H9 (cell line): ENCODE results near the gene ZIC4. TPM values are rescaled to one million over a fixed set of nuclear protein-coding genes. Genes with fewer than 3 reads are reported as not detected.

Source experiments
- DNase-seq: peaks from one replicate; pipeline ENCODE4 v3.0.0-alpha.2; 2017
- H2AFZ ChIP-seq: one replicate; pipeline ENCODE4 v1.6.1; 2013; ENCODE audit warnings: mild to moderate bottlenecking, low read length, control low read depth, moderate library complexity
- H2AK5ac ChIP-seq: 2 replicates; pipeline ENCODE4 v1.6.1; 2013; ENCODE audit warnings: low read length, control low read depth, mixed read lengths; ENCODE audit not compliant: insufficient read length
- H2BK120ac ChIP-seq: one replicate; pipeline ENCODE4 v1.6.1; 2013; ENCODE audit warnings: low read depth, mild to moderate bottlenecking, low read length, control low read depth, inconsistent platforms; ENCODE audit not compliant: poor library complexity, severe bottlenecking
- H2BK12ac ChIP-seq: 2 replicates; pipeline ENCODE4 v1.6.1; 2013; ENCODE audit warnings: low read length, control low read depth, mixed read lengths, low read depth; ENCODE audit not compliant: insufficient read length
- H2BK15ac ChIP-seq: 2 replicates; pipeline ENCODE4 v1.6.1; 2013; ENCODE audit warnings: low read depth, low read length, control low read depth
- H2BK20ac ChIP-seq: one replicate; pipeline ENCODE4 v1.6.1; 2013; ENCODE audit warnings: low read depth, mild to moderate bottlenecking, low read length, control low read depth, inconsistent platforms; ENCODE audit not compliant: poor library complexity, severe bottlenecking
- H2BK5ac ChIP-seq: 2 replicates; pipeline ENCODE4 v1.6.1; 2013; ENCODE audit warnings: low read length, control low read depth, mixed read lengths; ENCODE audit not compliant: insufficient read length
- H3K14ac ChIP-seq: 2 replicates; pipeline ENCODE4 v1.6.1; 2013; ENCODE audit warnings: low read length, control low read depth; ENCODE audit not compliant: insufficient read depth
- H3K18ac ChIP-seq: 2 replicates; pipeline ENCODE4 v1.6.1; 2013; ENCODE audit warnings: low read depth, mild to moderate bottlenecking, mixed read lengths, low read length, control low read depth; ENCODE audit not compliant: insufficient read length
- H3K23ac ChIP-seq: 2 replicates; pipeline ENCODE4 v1.6.1; 2013; ENCODE audit warnings: low read length, control low read depth, mixed read lengths, low read depth; ENCODE audit not compliant: insufficient read length
- H3K23me2 ChIP-seq: 2 replicates; pipeline ENCODE4 v1.6.1; 2013; ENCODE audit warnings: low read depth, mild to moderate bottlenecking, mixed read lengths, low read length, control low read depth; ENCODE audit not compliant: insufficient read length, poor library complexity, severe bottlenecking
- H3K27ac ChIP-seq: 2 replicates; pipeline ENCODE4 v1.5.1; 2013; ENCODE audit warnings: low read length, control low read depth, mixed read lengths, low read depth; ENCODE audit not compliant: insufficient read length
- H3K27me3 ChIP-seq: 2 replicates; pipeline ENCODE4 v1.6.1; 2013; ENCODE audit warnings: low read length, control low read depth, inconsistent platforms; ENCODE audit not compliant: insufficient read depth
- H3K4ac ChIP-seq: 2 replicates; pipeline ENCODE4 v1.6.1; 2013; ENCODE audit warnings: low read depth, mild to moderate bottlenecking, control low read depth, inconsistent platforms, low read length, moderate library complexity
- H3K4me1 ChIP-seq: 2 replicates; pipeline ENCODE4 v1.6.1; 2013; ENCODE audit warnings: low read length, control low read depth, inconsistent platforms; ENCODE audit not compliant: insufficient read depth
- H3K4me2 ChIP-seq: 2 replicates; pipeline ENCODE4 v1.6.1; 2013; ENCODE audit warnings: low read length, control low read depth, mixed read lengths; ENCODE audit not compliant: insufficient read length, insufficient read depth
- H3K56ac ChIP-seq: 2 replicates; pipeline ENCODE4 v1.6.1; 2013; ENCODE audit warnings: low read depth, mild to moderate bottlenecking, mixed read lengths, low read length, control low read depth; ENCODE audit not compliant: insufficient read length
- H3K79me1 ChIP-seq: 2 replicates; pipeline ENCODE4 v1.6.1; 2013; ENCODE audit warnings: low read depth, mild to moderate bottlenecking, moderate library complexity, low read length, control low read depth, inconsistent platforms; ENCODE audit not compliant: insufficient read depth, poor library complexity, severe bottlenecking
- H3K79me2 ChIP-seq: 2 replicates; pipeline ENCODE4 v1.6.1; 2013; ENCODE audit warnings: low read length, control low read depth, inconsistent platforms; ENCODE audit not compliant: insufficient read depth
- H3K9ac ChIP-seq: 2 replicates; pipeline ENCODE4 v1.6.1; 2013; ENCODE audit warnings: low read length, control low read depth, mixed read lengths; ENCODE audit not compliant: insufficient read length; ENCODE audit errors: extremely low read depth
- H3K9me3 ChIP-seq: one replicate; pipeline ENCODE4 v1.6.1; 2013; ENCODE audit warnings: low read depth, low read length, inconsistent platforms; ENCODE audit not compliant: control insufficient read depth
- H3T11ph ChIP-seq: one replicate; pipeline ENCODE4 v1.6.1; 2013; ENCODE audit warnings: mild to moderate bottlenecking, low read length, control low read depth, inconsistent platforms
- H4K20me1 ChIP-seq: one replicate; pipeline ENCODE4 v1.6.1; 2013; ENCODE audit not compliant: control insufficient read depth, insufficient read length, insufficient read depth
- H4K5ac ChIP-seq: 2 replicates; pipeline ENCODE4 v1.6.1; 2013; ENCODE audit warnings: low read depth, mild to moderate bottlenecking, mixed read lengths, low read length, control low read depth; ENCODE audit not compliant: insufficient read length
- H4K8ac ChIP-seq: replicated peaks from 2 replicates; pipeline ENCODE4 v1.6.1; 2013; ENCODE audit warnings: low read length, control low read depth, mixed read lengths, low read depth; ENCODE audit not compliant: insufficient read length
- H4K91ac ChIP-seq: 2 replicates; pipeline ENCODE4 v1.6.1; 2013; ENCODE audit warnings: low read depth, mild to moderate bottlenecking, moderate library complexity, mixed read lengths, low read length, control low read depth; ENCODE audit not compliant: insufficient read length
- H3K27ac Mint-ChIP-seq, 3 experiments: 2 replicates in 2 of 3; 3 replicates in 1 of 3; pipeline ENCODE4 v1.8.0; 2020 to 2021; ENCODE audit warnings: mixed read lengths in 3 of 3, mild to moderate bottlenecking in 1 of 3, moderate library complexity in 1 of 3
- H3K27me3 Mint-ChIP-seq: 2 replicates; pipeline ENCODE4 v1.8.0; 2021; ENCODE audit warnings: low read depth, mild to moderate bottlenecking, moderate library complexity, mixed read lengths
- H3K36me3 Mint-ChIP-seq, 3 experiments: 2 replicates in 2 of 3; 3 replicates in 1 of 3; pipeline ENCODE4 v1.8.0; 2020 to 2021; ENCODE audit warnings: low read depth in 3 of 3, mixed read lengths in 3 of 3; ENCODE audit not compliant: insufficient read depth in 1 of 3
- H3K4me1 Mint-ChIP-seq, 2 experiments: 2 replicates each; pipeline ENCODE4 v1.8.0; 2020; ENCODE audit warnings: mixed read lengths in 2 of 2
- H3K4me3 Mint-ChIP-seq, 2 experiments: 2 replicates in 1 of 2; 3 replicates in 1 of 2; pipeline ENCODE4 v1.8.0; 2020 to 2021; ENCODE audit warnings: mild to moderate bottlenecking in 2 of 2, mixed read lengths in 2 of 2, moderate library complexity in 1 of 2
- H3K9me3 Mint-ChIP-seq, 2 experiments: 2 replicates in 1 of 2; 3 replicates in 1 of 2; pipeline ENCODE4 v1.8.0; 2020; ENCODE audit warnings: mild to moderate bottlenecking in 2 of 2, mixed read lengths in 2 of 2, moderate library complexity in 1 of 2
- WGBS: extraction: QIAGEN DNeasy Blood & Tissue Kit; methylation state at CpG from one replicate; pipeline ENCODE4 v1.1.7; 2013; ENCODE audit warnings: missing lambda C conversion rate, low lambda C conversion rate, mixed read lengths; ENCODE audit not compliant: insufficient read length; ENCODE audit errors: extremely low coverage; 5-methylcytosine and 5-hydroxymethylcytosine counted together
- total RNA-seq: library from RNA; stranded (reverse); gene quantifications from 2 replicates; pipeline ENCODE4 v1.2.1, GENCODE V29; 2021
- TF ChIP-seq, protein P1 (sequence below): fragments of 200-600 bp; sonication (generic); conservative IDR thresholded peaks from 3 replicates; pipeline ENCODE4 v1.8.0; 2021; ENCODE audit warnings: antibody characterized with exemption, mild to moderate bottlenecking

Gene ZIC4
- total RNA-seq, 1 experiment from 2014 or later, result not detected

DNA sequence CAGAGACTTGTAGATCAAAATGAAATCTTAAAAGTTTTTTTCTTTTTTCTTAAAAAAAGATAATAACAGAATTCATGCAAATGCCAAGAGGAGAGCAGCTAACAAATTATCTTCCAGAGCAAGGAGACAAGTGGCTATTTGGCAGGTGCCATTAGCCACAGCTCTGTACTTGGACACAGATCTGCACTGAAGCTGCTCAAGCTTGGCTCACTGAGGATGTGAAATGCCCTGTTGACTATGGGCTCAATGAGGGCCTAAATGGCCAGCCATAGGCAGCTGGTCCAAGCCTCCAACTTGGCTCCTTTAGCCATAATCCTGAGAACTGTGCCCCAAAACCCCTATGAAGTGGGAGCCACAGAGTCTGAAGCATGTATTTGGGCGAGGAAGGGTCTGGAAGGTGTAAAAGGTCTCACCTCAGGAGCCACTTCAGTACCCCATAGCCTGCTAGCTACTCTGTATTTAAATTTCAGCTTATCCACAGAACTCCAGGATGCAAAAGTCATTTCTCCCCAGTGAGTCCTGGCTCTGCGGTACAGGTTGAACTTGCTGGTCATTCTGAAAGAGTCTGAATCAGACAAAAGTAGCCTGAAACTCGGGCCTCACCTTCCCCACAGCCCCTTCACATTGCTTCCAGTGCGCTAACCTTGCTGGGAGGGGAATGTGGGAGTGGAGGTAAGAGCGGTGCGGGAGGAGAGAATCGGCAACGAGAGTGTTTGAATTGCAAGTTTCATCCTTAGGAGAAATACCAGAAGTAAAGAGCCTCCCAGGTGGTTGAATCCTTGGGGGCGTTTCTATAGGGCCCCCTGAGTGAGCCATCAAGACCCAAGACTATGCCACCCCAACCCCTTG lies 48.0 kb downstream of the ZIC4 start:
- DNase-seq, result peak; percentile 48
- no peak overlapping the region for H4K91ac ChIP-seq
- no peak overlapping the region for H3K4me2 ChIP-seq
- H3K27me3 Mint-ChIP-seq, result peaks cover 100% of the 10 kb centered on the region
- peak overlapping the region in 1 of 2 experiments; percentile 65; a peak in 3 of 5 replicates for H3K4me3 Mint-ChIP-seq
- no peak overlapping the region for H3K27ac ChIP-seq
- H3K56ac ChIP-seq, result no peak overlapping the region
- peaks cover 54 to 74% of the 10 kb centered on the region in 2 experiments for H3K4me1 Mint-ChIP-seq
- no peak overlapping the region for H2AFZ ChIP-seq
- H3K4me1 ChIP-seq, result no peaks in the 10 kb centered on the region
- H2BK5ac ChIP-seq, result no peak overlapping the region
- no peak overlapping the region for H2BK15ac ChIP-seq
- no peak overlapping the region for H2BK12ac ChIP-seq
- no peak overlapping the region for H3K9ac ChIP-seq
- H2BK120ac ChIP-seq, result no peak overlapping the region
- no CpG with 5 or more reads among the region's 9 CpGs for WGBS
- H3T11ph ChIP-seq, result no peak overlapping the region
- no peak overlapping the region for H3K23ac ChIP-seq
- no peak overlapping the region for H2BK20ac ChIP-seq
- H3K23me2 ChIP-seq, result peaks cover 12% of the 10 kb centered on the region
- no peaks in the 10 kb centered on the region for H3K36me3 Mint-ChIP-seq
- H3K79me2 ChIP-seq, result no peaks in the 10 kb centered on the region
- H3K27me3 ChIP-seq, result peaks cover 69% of the 10 kb centered on the region
- H3K9me3 ChIP-seq, result no peaks in the 10 kb centered on the region
- TF ChIP-seq, protein P1, sequence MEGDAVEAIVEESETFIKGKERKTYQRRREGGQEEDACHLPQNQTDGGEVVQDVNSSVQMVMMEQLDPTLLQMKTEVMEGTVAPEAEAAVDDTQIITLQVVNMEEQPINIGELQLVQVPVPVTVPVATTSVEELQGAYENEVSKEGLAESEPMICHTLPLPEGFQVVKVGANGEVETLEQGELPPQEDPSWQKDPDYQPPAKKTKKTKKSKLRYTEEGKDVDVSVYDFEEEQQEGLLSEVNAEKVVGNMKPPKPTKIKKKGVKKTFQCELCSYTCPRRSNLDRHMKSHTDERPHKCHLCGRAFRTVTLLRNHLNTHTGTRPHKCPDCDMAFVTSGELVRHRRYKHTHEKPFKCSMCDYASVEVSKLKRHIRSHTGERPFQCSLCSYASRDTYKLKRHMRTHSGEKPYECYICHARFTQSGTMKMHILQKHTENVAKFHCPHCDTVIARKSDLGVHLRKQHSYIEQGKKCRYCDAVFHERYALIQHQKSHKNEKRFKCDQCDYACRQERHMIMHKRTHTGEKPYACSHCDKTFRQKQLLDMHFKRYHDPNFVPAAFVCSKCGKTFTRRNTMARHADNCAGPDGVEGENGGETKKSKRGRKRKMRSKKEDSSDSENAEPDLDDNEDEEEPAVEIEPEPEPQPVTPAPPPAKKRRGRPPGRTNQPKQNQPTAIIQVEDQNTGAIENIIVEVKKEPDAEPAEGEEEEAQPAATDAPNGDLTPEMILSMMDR, result no peak
- no peak overlapping the region for H3K4ac ChIP-seq
- H4K20me1 ChIP-seq, result no peaks in the 10 kb centered on the region
- H4K8ac ChIP-seq, result no peak overlapping the region
- no peak overlapping the region for H3K27ac Mint-ChIP-seq
- peaks cover 0 to 3% of the 10 kb centered on the region in 2 experiments; a peak in 1 of 5 replicates for H3K9me3 Mint-ChIP-seq
- no peaks in the 10 kb centered on the region for H3K79me1 ChIP-seq
- H3K18ac ChIP-seq, result no peak overlapping the region
- H3K14ac ChIP-seq, result no peak overlapping the region
- H4K5ac ChIP-seq, result no peak overlapping the region
- H2AK5ac ChIP-seq, result no peak overlapping the region
